ENCODE data around the gene UNC45A. TPM values are rescaled to one million over a fixed set of nuclear protein-coding genes. Genes with fewer than 3 reads are reported as not detected.
A peak's percentile ranks its signal among the peaks of the same experiment; 100 is the strongest.

UNC45A gene
- total RNA-seq, 1 donor from 2014 or later = 60.9 TPM

- ATAC-seq (no peak), DNase-seq (no peak)
- intact Hi-C loops (cut with DNase I) = no loop called here
- H3K4me3 ChIP-seq = no peak overlapping the region
- peaks cover 96% of the 10 kb centered on the region for H3K36me3 ChIP-seq
- TF ChIP-seq CTCF (IDR thresholded peaks at IDR 0.05) = no peak
- no peak overlapping the region for H3K27ac ChIP-seq
- H3K9me3 ChIP-seq = no peaks in the 10 kb centered on the region
- H3K27me3 ChIP-seq = no peaks in the 10 kb centered on the region
- H3K4me1 ChIP-seq = no peaks in the 10 kb centered on the region
Observed at GRCh38 chr15:90942354-90943120, 7.5 kb downstream of the UNC45A start.

GRCh38 chr15:90945091-90945490 is 10.0 kb downstream of the UNC45A start:
- Histone ChIP-seq H3K4me1 (no peaks in the 10 kb centered on the region), H3K9me3 (no peaks in the 10 kb centered on the region), H3K27me3 (no peaks in the 10 kb centered on the region), H3K4me3 (no peak overlapping the region), H3K27ac (no peak overlapping the region), H3K36me3 (peaks cover 97% of the 10 kb centered on the region)
- peak; percentile 14 for ATAC-seq
- TF ChIP-seq CTCF (IDR thresholded peaks at IDR 0.05) = no peak
- intact Hi-C loops (cut with DNase I) = no loop called here
- no peak for DNase-seq

- H3K27ac ChIP-seq = no peak overlapping the region
- DNase-seq (no peak), ATAC-seq (no peak)
- H3K36me3 ChIP-seq = peaks cover 97% of the 10 kb centered on the region
- H3K4me3 ChIP-seq = no peak overlapping the region
- no peaks in the 10 kb centered on the region for H3K9me3 ChIP-seq
- TF ChIP-seq CTCF (IDR thresholded peaks at IDR 0.05) = no peak
- H3K4me1 ChIP-seq = no peaks in the 10 kb centered on the region
- intact Hi-C loops (cut with DNase I) = no loop called here
- H3K27me3 ChIP-seq = no peaks in the 10 kb centered on the region
Observed at GRCh38 chr15:90946538-90946937, 11.5 kb downstream of the UNC45A start.

- no peak for TF ChIP-seq CTCF (IDR thresholded peaks at IDR 0.05)
- Histone ChIP-seq H3K4me3 (no peak overlapping the region), H3K4me1 (no peaks in the 10 kb centered on the region), H3K27ac (no peak overlapping the region), H3K36me3 (peaks cover 97% of the 10 kb centered on the region), H3K9me3 (no peaks in the 10 kb centered on the region), H3K27me3 (no peaks in the 10 kb centered on the region)
- no peak for ATAC-seq
- intact Hi-C loops (cut with DNase I) = no loop called here
- DNase-seq = no peak
Observed at GRCh38 chr15:90946941-90947576, 12.0 kb downstream of the UNC45A start.

- intact Hi-C loops (cut with DNase I) = no loop called here
- DNase-seq = no peak
- H3K9me3 ChIP-seq = no peaks in the 10 kb centered on the region
- H3K36me3 ChIP-seq = peaks cover 96% of the 10 kb centered on the region
- H3K4me1 ChIP-seq = no peaks in the 10 kb centered on the region
- no peak for TF ChIP-seq CTCF (IDR thresholded peaks at IDR 0.05)
- no peaks in the 10 kb centered on the region for H3K27me3 ChIP-seq
- H3K27ac ChIP-seq = no peak overlapping the region
- H3K4me3 ChIP-seq = no peak overlapping the region
- ATAC-seq = no peak
Observed at GRCh38 chr15:90947577-90948357, 12.7 kb downstream of the UNC45A start.

All from upper lobe of right lung (tissue), 1 donor.